ENCODE measurements around the gene NUP88.

The NUP88 gene

DNA sequence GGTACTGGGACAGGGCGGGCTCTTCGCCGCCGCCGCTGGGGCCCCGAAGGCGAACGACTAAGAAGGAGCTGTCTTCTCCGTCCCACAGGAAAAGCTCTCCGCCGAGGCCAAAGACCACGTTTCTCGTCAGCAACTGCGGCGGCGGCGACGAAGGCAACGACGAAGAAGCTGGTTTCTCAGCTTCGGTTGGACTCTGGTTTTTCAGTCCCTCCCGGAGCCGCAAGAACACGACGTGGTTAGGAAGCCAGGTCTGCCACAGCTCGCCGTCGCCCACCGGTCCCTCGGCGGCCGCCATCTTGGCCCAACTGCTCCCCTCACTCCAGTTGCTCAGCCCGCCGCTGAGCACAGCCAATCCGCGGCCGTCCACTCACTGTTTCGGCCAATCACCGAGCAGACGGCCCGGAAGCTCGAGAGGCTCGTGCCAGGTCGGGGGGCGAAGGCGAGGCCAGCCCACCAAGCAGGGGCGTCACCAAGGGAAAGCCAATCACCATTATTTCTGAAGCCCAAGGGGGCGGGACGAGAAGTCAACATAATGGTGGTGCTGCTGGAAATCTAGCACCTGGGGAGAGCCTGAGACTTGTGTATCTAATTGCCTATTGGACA is at the start of gene NUP88:
TSS of gene NUP88 (minus strand) at position 307 of the 603 bp plus-strand sequence. CDS start at position 295, 12 bp downstream.
- Histone ChIP-seq H3K27me3 (ENCODE audit: insufficient read depth, low read length) (no peaks in the 10 kb centered on the region), H3K79me2 (ENCODE audit: control insufficient read depth, insufficient read depth, low read length, unreplicated experiment) (peaks cover 40% of the 10 kb centered on the region), H2AFZ (ENCODE audit: low read length, unreplicated experiment) (peak within 1 kb of the TSS; percentile 94), H3K4me3 (ENCODE audit: low read depth, low read length) (peak within 1 kb of the TSS; percentile 96), H3K36me3 (ENCODE audit: insufficient read depth, low read length) (peaks cover 10% of the 10 kb centered on the region; the same call in 1 of the 2 replicates), H3K27ac (ENCODE audit: low read depth, low read length) (peak within 1 kb of the TSS; percentile 56), H3K4me1 (ENCODE audit: control insufficient read depth, insufficient read depth, low read length, unreplicated experiment) (peaks cover 24% of the 10 kb centered on the region)

DNA sequence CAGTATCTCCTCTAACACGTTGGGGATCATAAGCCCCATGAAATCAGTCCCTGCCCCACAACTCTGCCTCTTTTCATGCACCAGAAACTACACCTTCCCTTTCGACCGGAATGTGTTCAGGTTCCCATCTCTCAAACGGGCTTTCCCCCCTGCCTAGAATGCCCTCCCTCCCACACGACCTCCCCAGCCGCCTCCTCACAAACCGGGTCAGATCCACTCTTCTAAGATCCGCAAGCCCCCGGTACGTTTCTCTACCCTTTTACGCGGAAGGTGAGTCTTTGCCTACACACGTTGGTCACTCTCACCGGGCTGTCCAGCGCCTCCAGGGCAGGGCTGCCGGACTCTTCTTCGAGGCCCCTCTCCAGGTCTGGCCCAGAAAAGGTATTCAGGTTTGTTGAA is 48.6 kb upstream of the NUP88 start:
- H3K4me1 ChIP-seq (ENCODE audit: control insufficient read depth, insufficient read depth, low read length, unreplicated experiment) = peaks cover 12% of the 10 kb centered on the region
- H3K27me3 ChIP-seq (ENCODE audit: insufficient read depth, low read length) = no peaks in the 10 kb centered on the region
- peaks cover 53% of the 10 kb centered on the region for H3K79me2 ChIP-seq (ENCODE audit: control insufficient read depth, insufficient read depth, low read length, unreplicated experiment)
- H3K27ac ChIP-seq (ENCODE audit: low read depth, low read length) = peak overlapping the region; percentile 21; the same call in 1 of the 2 replicates
- H3K36me3 ChIP-seq (ENCODE audit: insufficient read depth, low read length) = peaks cover 5% of the 10 kb centered on the region; the same call in 1 of the 2 replicates
- peak overlapping the region; percentile 49 for H2AFZ ChIP-seq (ENCODE audit: low read length, unreplicated experiment)
- peak overlapping the region; percentile 83 for H3K4me3 ChIP-seq (ENCODE audit: low read depth, low read length)

DNA sequence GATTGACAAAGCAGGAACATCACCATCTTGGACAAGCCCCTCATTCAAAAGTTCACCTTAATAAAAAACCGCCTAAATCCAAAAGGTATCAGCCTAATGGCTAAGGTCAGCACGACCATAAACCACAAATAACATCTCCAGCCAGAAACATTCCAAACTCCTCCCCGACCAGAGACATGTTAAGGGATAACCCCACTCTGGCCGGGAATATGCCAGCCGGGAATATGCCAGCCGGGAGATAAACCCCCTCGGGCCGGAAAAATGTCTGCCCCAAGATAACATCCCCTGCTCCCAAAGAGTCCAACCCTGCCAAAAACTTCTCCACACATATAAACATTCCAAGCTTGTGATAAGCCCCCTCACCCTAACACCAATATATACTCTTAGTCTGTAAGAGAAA is 48.0 kb upstream of the NUP88 start:
- H3K79me2 ChIP-seq (ENCODE audit: control insufficient read depth, insufficient read depth, low read length, unreplicated experiment) = peaks cover 59% of the 10 kb centered on the region
- peak overlapping the region; percentile 83 for H3K4me3 ChIP-seq (ENCODE audit: low read depth, low read length)
- no peaks in the 10 kb centered on the region for H3K27me3 ChIP-seq (ENCODE audit: insufficient read depth, low read length)
- peaks cover 12% of the 10 kb centered on the region for H3K4me1 ChIP-seq (ENCODE audit: control insufficient read depth, insufficient read depth, low read length, unreplicated experiment)
- no peak overlapping the region for H3K27ac ChIP-seq (ENCODE audit: low read depth, low read length)
- peak overlapping the region; percentile 23 for H2AFZ ChIP-seq (ENCODE audit: low read length, unreplicated experiment)
- no peaks in the 10 kb centered on the region for H3K36me3 ChIP-seq (ENCODE audit: insufficient read depth, low read length)

DNA sequence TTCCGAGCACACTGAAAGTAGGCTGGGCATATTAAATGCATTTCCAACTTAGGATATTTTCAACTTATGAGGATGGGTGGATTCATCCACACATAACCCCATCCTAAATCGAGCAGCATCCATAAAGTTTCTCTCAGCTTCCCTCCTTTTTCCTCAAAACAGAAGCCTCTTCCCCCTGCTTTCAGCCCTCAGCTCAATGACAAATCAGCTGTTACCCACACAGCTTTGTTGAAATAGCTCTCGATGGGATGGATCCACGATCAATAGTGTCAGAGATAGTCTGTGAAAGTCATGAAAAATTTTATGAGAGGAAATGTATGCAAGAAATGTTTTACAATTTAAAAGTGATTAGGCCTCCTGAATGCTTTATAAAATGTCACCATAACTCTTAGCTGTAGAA is 46.8 kb upstream of the NUP88 start:
- no peaks in the 10 kb centered on the region for H3K27me3 ChIP-seq (ENCODE audit: insufficient read depth, low read length)
- peaks cover 62% of the 10 kb centered on the region for H3K79me2 ChIP-seq (ENCODE audit: control insufficient read depth, insufficient read depth, low read length, unreplicated experiment)
- H3K27ac ChIP-seq (ENCODE audit: low read depth, low read length) = no peak overlapping the region
- H3K36me3 ChIP-seq (ENCODE audit: insufficient read depth, low read length) = no peaks in the 10 kb centered on the region
- H3K4me1 ChIP-seq (ENCODE audit: control insufficient read depth, insufficient read depth, low read length, unreplicated experiment) = peaks cover 12% of the 10 kb centered on the region
- H2AFZ ChIP-seq (ENCODE audit: low read length, unreplicated experiment) = no peak overlapping the region
- H3K4me3 ChIP-seq (ENCODE audit: low read depth, low read length) = peak overlapping the region; percentile 83

DNA sequence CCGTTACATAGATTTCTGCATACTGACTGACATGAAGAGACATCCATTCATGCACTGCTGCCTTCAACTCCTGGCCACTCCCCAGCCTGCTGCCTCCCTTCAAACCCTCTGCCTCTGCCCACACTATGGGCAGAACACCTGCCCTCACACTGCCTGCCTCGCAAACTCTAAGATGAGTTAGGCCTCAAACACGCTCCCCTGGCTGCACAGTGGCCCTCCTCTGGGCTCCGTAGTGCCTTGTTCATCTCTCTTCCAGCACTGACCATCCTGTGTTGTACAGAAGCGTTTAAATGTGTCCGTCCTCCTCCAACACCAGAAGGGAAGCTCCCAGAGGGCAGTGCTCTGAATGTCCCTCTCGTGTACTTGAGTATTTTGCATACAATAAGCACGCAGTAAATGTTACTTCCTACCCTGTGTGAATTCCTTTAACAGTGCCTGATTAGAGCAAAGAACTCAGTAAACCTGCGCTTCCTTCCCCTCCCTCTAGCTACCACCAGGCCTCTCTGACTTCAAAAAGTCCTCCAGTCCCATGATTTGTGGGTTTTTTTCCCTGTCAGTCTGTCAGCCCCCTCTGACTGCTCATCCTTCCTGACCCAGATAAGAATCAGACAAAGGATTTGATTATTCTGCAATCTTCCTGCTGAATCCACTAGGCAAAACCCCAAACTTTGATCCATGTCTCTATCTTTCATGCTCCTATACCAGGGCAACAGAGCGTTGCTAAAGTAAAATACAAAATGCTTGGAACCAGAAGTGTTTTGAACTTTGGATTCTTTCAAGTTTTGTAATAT is 45.5 kb upstream of the NUP88 start:
- Histone ChIP-seq H3K4me1 (ENCODE audit: control insufficient read depth, insufficient read depth, low read length, unreplicated experiment) (peaks cover 12% of the 10 kb centered on the region), H3K27ac (ENCODE audit: low read depth, low read length) (no peak overlapping the region), H3K4me3 (ENCODE audit: low read depth, low read length) (no peak overlapping the region), H3K36me3 (ENCODE audit: insufficient read depth, low read length) (peaks cover 4% of the 10 kb centered on the region; the same call in 1 of the 2 replicates), H2AFZ (ENCODE audit: low read length, unreplicated experiment) (no peak overlapping the region), H3K27me3 (ENCODE audit: insufficient read depth, low read length) (no peaks in the 10 kb centered on the region), H3K79me2 (ENCODE audit: control insufficient read depth, insufficient read depth, low read length, unreplicated experiment) (peaks cover 62% of the 10 kb centered on the region)

DNA sequence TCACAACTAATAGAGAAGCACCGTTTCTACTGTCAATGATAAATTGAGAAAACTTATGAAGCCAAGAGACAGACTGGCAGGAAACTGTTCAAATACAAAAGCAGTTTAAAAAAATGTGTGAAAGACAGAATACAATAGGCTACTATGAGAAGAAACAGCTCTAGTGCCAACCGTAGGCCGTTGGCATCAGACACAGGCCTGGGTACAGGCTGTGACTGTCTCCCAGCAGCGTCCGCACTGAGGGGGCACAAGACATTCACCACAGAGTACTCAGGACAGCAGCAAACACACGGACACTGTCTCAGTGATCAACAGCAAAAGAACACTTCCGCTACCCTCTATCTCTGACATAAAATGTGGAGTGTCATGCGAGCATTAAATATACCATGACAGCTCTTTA is 27.3 kb upstream of the NUP88 start:
- peaks cover 27% of the 10 kb centered on the region for H3K36me3 ChIP-seq (ENCODE audit: insufficient read depth, low read length)
- no peaks in the 10 kb centered on the region for H3K27me3 ChIP-seq (ENCODE audit: insufficient read depth, low read length)
- no peaks in the 10 kb centered on the region for H3K4me1 ChIP-seq (ENCODE audit: control insufficient read depth, insufficient read depth, low read length, unreplicated experiment)
- no peaks in the 10 kb centered on the region for H3K79me2 ChIP-seq (ENCODE audit: control insufficient read depth, insufficient read depth, low read length, unreplicated experiment)
- H3K4me3 ChIP-seq (ENCODE audit: low read depth, low read length) = no peak overlapping the region
- H3K27ac ChIP-seq (ENCODE audit: low read depth, low read length) = no peak overlapping the region
- no peak overlapping the region for H2AFZ ChIP-seq (ENCODE audit: low read length, unreplicated experiment)

DNA sequence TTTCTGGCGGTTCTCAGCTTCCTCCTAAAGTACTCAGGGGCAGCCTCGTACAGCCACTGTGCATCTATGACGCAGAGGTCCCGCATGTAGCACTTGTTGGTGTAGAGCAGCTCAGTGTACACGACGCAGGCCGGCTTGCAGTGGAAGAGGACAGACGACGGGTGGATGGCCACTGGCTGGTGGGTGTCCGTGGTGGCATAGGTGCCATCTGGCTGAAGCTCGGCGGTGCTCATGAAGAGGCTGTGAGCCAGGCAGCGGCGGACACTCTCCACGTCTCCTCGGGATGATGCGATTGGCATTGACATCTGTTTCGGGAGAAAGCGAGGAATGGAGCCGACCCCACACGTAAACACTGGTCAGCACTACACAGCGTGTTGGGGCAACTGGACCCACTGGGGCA is 24.7 kb upstream of the NUP88 start:
- Histone ChIP-seq H3K36me3 (ENCODE audit: insufficient read depth, low read length) (peaks cover 22% of the 10 kb centered on the region; the same call in 1 of the 2 replicates), H3K4me1 (ENCODE audit: control insufficient read depth, insufficient read depth, low read length, unreplicated experiment) (peaks cover 5% of the 10 kb centered on the region), H3K4me3 (ENCODE audit: low read depth, low read length) (no peak overlapping the region), H3K79me2 (ENCODE audit: control insufficient read depth, insufficient read depth, low read length, unreplicated experiment) (no peaks in the 10 kb centered on the region), H3K27me3 (ENCODE audit: insufficient read depth, low read length) (no peaks in the 10 kb centered on the region), H3K27ac (ENCODE audit: low read depth, low read length) (no peak overlapping the region), H2AFZ (ENCODE audit: low read length, unreplicated experiment) (no peak overlapping the region)

DNA sequence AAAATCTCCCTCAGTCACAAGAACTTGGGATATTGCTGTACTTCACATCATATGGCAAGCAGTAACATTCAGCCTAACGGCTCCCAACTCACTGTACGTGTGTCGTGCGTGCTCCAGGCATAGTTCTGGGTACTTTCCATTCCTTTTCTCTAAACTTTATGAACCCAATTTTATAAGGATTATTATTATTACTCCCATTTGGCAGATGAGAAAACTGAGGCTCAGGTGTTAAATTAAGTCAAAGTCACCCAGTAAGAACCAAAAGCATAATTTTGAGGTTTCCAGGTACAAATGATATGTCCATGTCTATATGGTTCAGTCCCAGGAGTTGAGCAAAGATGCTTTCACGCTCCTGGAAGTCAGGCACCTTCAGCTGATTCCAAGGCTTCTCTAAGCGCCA is 24.3 kb upstream of the NUP88 start:
- no peak overlapping the region for H2AFZ ChIP-seq (ENCODE audit: low read length, unreplicated experiment)
- H3K36me3 ChIP-seq (ENCODE audit: insufficient read depth, low read length) = peaks cover 22% of the 10 kb centered on the region; the same call in 1 of the 2 replicates
- no peak overlapping the region for H3K27ac ChIP-seq (ENCODE audit: low read depth, low read length)
- H3K79me2 ChIP-seq (ENCODE audit: control insufficient read depth, insufficient read depth, low read length, unreplicated experiment) = peaks cover 2% of the 10 kb centered on the region
- H3K4me1 ChIP-seq (ENCODE audit: control insufficient read depth, insufficient read depth, low read length, unreplicated experiment) = peaks cover 5% of the 10 kb centered on the region
- H3K27me3 ChIP-seq (ENCODE audit: insufficient read depth, low read length) = no peaks in the 10 kb centered on the region
- no peak overlapping the region for H3K4me3 ChIP-seq (ENCODE audit: low read depth, low read length)

DNA sequence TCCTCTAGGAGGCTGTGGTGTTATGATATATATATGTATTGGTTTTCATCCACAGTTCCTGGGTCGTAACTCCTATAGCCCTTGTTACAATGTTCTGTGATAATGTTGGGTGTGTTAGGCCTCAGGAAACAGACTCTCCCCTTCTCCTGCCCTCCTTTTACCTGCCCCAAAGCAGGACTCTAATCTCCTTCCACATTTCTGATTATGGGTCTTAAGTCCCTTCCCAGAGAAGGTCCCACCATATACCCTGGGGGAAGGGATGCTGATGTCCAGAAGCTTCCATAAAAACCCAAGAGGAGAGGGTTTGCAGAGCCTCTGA is 19.9 kb upstream of the NUP88 start:
- Histone ChIP-seq H3K36me3 (ENCODE audit: insufficient read depth, low read length) (peaks cover 21% of the 10 kb centered on the region), H3K27me3 (ENCODE audit: insufficient read depth, low read length) (no peaks in the 10 kb centered on the region), H3K27ac (ENCODE audit: low read depth, low read length) (no peak overlapping the region), H3K4me1 (ENCODE audit: control insufficient read depth, insufficient read depth, low read length, unreplicated experiment) (peaks cover 25% of the 10 kb centered on the region), H3K4me3 (ENCODE audit: low read depth, low read length) (peak overlapping the region; percentile 88), H2AFZ (ENCODE audit: low read length, unreplicated experiment) (peak overlapping the region; percentile 74), H3K79me2 (ENCODE audit: control insufficient read depth, insufficient read depth, low read length, unreplicated experiment) (peaks cover 40% of the 10 kb centered on the region)

DNA sequence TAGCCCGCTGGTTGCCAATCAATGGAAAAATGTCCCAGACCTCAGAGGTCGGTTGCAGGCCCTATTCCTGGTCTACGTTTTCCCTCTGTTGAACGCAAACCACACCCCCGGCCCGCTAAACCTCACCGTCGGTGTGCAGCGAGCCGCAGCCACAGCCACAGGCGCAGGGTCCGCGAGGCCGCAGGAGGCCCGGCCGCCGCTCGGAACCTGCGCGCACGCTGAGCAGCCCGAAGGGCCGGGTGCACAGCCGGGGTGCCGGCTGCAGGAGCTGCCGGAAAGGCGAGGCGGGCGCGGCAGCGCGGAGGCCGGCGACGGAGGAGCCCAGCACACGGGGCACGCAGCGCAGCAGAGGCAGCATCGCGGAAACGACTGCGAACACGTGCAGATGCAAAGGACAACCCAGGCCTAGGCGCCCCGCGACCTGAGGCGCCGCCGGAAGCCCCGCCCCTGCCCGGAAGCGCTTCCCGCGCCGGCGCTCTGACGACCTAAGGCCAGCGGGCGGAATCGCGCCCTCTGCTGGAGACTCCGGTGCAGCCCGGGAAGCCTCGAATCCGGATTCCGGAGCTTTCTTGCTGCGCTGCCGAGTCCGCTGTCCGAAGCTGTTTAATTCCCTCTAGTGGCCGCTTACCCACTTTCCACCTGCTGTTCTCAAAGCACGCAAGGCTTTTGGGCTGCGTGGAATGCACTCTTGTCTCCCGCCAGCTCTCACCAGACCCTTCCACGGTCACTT is 19.4 kb upstream of the NUP88 start, which contains the start of gene C1QBP:
TSS of gene C1QBP (minus strand) at position 440 of the 730 bp plus-strand sequence. CDS start at position 358, 82 bp downstream.
- peak within 1 kb of the TSS; percentile 28 for H3K27ac ChIP-seq (ENCODE audit: low read depth, low read length)
- H3K4me1 ChIP-seq (ENCODE audit: control insufficient read depth, insufficient read depth, low read length, unreplicated experiment) = peaks cover 25% of the 10 kb centered on the region
- peak within 1 kb of the TSS; percentile 88 for H3K4me3 ChIP-seq (ENCODE audit: low read depth, low read length)
- H3K27me3 ChIP-seq (ENCODE audit: insufficient read depth, low read length) = no peaks in the 10 kb centered on the region
- peaks cover 40% of the 10 kb centered on the region for H3K79me2 ChIP-seq (ENCODE audit: control insufficient read depth, insufficient read depth, low read length, unreplicated experiment)
- peak within 1 kb of the TSS; percentile 74 for H2AFZ ChIP-seq (ENCODE audit: low read length, unreplicated experiment)
- H3K36me3 ChIP-seq (ENCODE audit: insufficient read depth, low read length) = peaks cover 22% of the 10 kb centered on the region
